ENCODE measurements around the gene GRID2. TPM values are rescaled to one million over a fixed set of nuclear protein-coding genes. Genes with fewer than 3 reads are reported as not detected.

The GRID2 gene
- total and polyA plus RNA-seq, 2 of the 4 experiments (the other 2 are of a cell fraction): under 0.01 TPM; not detected in 1

DNA sequence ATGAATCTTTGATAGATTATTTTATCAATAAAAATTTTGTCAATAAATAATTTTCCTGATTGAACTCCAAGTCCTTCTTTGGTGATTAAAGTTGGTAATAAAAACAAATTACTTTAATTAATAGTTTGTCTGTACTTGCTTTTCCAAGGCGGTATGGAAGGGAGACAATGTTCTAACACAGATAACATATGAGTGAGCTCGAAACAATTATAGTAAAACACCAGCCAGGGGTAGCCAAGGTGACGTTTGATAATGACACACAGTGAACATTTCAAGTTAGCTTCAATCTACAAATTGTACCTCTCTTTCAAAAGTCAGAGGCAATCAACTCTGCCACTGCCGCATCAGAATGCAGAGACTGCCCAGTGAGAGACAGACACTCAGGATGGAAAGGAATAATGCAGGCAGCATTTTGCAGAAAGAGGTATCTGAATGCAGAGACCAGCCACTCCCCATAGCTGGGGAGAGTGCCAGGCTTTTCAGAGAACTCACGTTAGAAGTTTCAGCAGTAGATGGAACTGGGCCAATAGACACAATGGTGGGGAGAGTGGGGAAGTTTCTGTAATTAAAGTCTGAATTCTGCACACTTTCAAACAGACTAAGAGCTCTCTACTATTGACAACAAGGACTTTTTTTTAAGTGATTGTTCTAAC, 1506.7 kb downstream of the GRID2 start:
- H2AFZ ChIP-seq (replicated peaks; ENCODE audit: low read length, poor library complexity): no peak overlapping the region
- in situ Hi-C loops (cut with MboI; ENCODE audit: low sequenced_read_pairs) (loop anchor here (25.0 kb wide), 1 partner anchor 777 kb away; no protein-coding TSS in a partner anchor), intact Hi-C loops (cut with micrococcal nuclease) (no loop called here), dilution Hi-C loops (cut with HindIII; ENCODE audit: low sequenced_read_pairs, unreplicated experiment) (no loop called here)
- H3K79me1 ChIP-seq (ENCODE audit: low read depth in 1 of 2, low read length in 2 of 2): no peaks in the 10 kb centered on the region
- no peaks in the 10 kb centered on the region for H3K27me3 ChIP-seq (ENCODE audit: control insufficient read depth, insufficient read depth, low read length)
- H4K91ac ChIP-seq (ENCODE audit: insufficient read depth, low read depth, low read length): no peak overlapping the region
- H3K9me1 ChIP-seq (ENCODE audit: insufficient read depth, low read length): no peaks in the 10 kb centered on the region
- H3K18ac ChIP-seq (ENCODE audit: low read depth, low read length): no peak overlapping the region
- no peak for DNase-seq
- no peak overlapping the region for H2AK5ac ChIP-seq (ENCODE audit: low read depth, low read length)
- no peak overlapping the region for H2AK9ac ChIP-seq (replicated peaks; ENCODE audit: low read depth, low read length, poor library complexity)
- no TSS peak for BruUV-seq (replicated peaks)
- H3K9ac ChIP-seq (ENCODE audit: low read depth, low read length): no peak overlapping the region
- no peak overlapping the region for H3K4ac ChIP-seq (ENCODE audit: low read depth, low read length)
- no peak overlapping the region for H3K27ac ChIP-seq (ENCODE audit: insufficient read depth, low read length)
- H3K23ac ChIP-seq (ENCODE audit: low read depth, low read length): no peak overlapping the region
- H2BK120ac ChIP-seq (ENCODE audit: low read depth, low read length): no peak overlapping the region
- H4K5ac ChIP-seq (ENCODE audit: low read depth, low read length): no peak overlapping the region
- no peaks in the 10 kb centered on the region for H4K20me1 ChIP-seq (ENCODE audit: insufficient read depth, low read length)
- no peak overlapping the region for H2BK20ac ChIP-seq (ENCODE audit: low read depth, low read length)
- WGBS, 2 experiments (ENCODE audit: extremely low coverage in 2 of 2, insufficient read length in 1 of 2): no CpG with 5 or more reads among the region's 5 CpGs
- H3K9me3 ChIP-seq (ENCODE audit: control insufficient read depth, insufficient read depth, low read length): no peaks in the 10 kb centered on the region
- H3K56ac ChIP-seq (ENCODE audit: extremely low read depth, insufficient read depth, low read length): no peak overlapping the region
- H3K14ac ChIP-seq (replicated peaks; ENCODE audit: low read depth, low read length): no peak overlapping the region
- no peak overlapping the region for H3K4me3 ChIP-seq (ENCODE audit: insufficient read depth, low read depth, low read length)
- CTCF ChIA-PET: interaction anchor here (0.6 kb wide), 1 partner anchor 32 kb away, joined by 5 read pairs; no protein-coding TSS in a partner anchor
- H3K4me2 ChIP-seq (ENCODE audit: low read depth, low read length): no peak overlapping the region
- no peak overlapping the region for H2BK5ac ChIP-seq (ENCODE audit: low read depth, low read length, poor library complexity, severe bottlenecking)
- H2BK15ac ChIP-seq (ENCODE audit: low read depth, low read length): no peak overlapping the region
- TF ChIP-seq MXI1 (IDR thresholded peaks at IDR 0.05; ENCODE audit: borderline replicate concordance, low read depth, low read length) (no peak), MAFK (IDR thresholded peaks at IDR 0.05; ENCODE audit: low read depth, low read length) (no peak), POLR2A (IDR thresholded peaks at IDR 0.05; ENCODE audit: low read depth, low read length) (no peak)
- TF ChIP-seq, protein P1, sequence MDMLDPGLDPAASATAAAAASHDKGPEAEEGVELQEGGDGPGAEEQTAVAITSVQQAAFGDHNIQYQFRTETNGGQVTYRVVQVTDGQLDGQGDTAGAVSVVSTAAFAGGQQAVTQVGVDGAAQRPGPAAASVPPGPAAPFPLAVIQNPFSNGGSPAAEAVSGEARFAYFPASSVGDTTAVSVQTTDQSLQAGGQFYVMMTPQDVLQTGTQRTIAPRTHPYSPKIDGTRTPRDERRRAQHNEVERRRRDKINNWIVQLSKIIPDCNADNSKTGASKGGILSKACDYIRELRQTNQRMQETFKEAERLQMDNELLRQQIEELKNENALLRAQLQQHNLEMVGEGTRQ (IDR thresholded peaks at IDR 0.05; ENCODE audit: low read depth, low read length): no peak
- ATAC-seq (ENCODE audit: low read depth): no peak
- POLR2A ChIA-PET (ENCODE audit: unreplicated experiment): no interaction called here
- H4K8ac ChIP-seq (ENCODE audit: low read depth in 2 of 2, low read length in 2 of 2): no peak overlapping the region
- no peaks in the 10 kb centered on the region for H3K36me3 ChIP-seq (ENCODE audit: control insufficient read depth, insufficient read depth, low read length)
- no peaks in the 10 kb centered on the region for H3K4me1 ChIP-seq (ENCODE audit: control insufficient read depth, insufficient read depth, low read length)
